Spleen (tissue), 7 donors: ENCODE measurements around the gene CA10.

Experiments used
- POLR2A ChIP-seq, 3 donors: fragments of 450-650 bp; IDR thresholded peaks; one replicate each; pipeline ENCODE4 v1.5.1; 2017; ENCODE audit warnings: antibody characterized with exemption in 3 of 3, mild to moderate bottlenecking in 1 of 3
- POLR2AphosphoS5 ChIP-seq, 3 donors: sonication (generic); formaldehyde crosslinking; IDR thresholded peaks; one replicate each; pipeline ENCODE4 v1.5.1; 2017; ENCODE audit warnings: antibody characterized with exemption in 3 of 3
- TF ChIP-seq, protein P1 (sequence below), 11 experiments: fragments of 200-600 bp in 7 of 11; fragments of 450-650 bp in 4 of 11; sonication (generic) in 4 of 11; IDR thresholded peaks in 8 of 11; conservative IDR thresholded peaks in 3 of 11; 1 replicate in 7 of 11; 2 replicates in 4 of 11; pipeline versions ENCODE4 v1.4.0 to v1.8.0; 2016 to 2021; ENCODE audit warnings: antibody characterized with exemption in 11 of 11, inconsistent platforms in 4 of 11, mild to moderate bottlenecking in 1 of 11
- donor health status: DM: no; HTN: no; CAD: no; lungs with moderate emphysema.
- donor health status: DM: no; HTN: no; CAD: no.
- donor health status: DM: no; HTN: no; CAD: no.

DNA sequence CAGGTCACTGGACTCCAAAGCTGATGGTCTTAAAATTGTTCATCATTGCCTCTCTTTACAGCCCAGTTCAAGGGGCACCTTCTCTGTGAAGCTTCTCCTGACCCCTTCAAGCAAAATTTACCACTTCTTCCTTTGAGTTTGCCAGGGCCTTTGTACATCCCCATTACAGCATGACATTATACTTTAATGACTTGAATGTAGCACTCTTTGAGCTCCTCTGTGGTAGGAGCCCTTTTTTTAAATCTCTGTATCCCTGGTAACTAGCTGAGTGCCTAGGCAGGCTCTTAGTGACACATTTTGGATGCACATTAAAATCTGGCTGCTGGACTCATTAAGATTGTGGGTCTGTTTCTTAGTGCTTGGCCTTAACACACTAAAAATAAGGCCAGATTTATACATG lies 412.1 kb downstream of the CA10 start:
- TF ChIP-seq, protein P1, sequence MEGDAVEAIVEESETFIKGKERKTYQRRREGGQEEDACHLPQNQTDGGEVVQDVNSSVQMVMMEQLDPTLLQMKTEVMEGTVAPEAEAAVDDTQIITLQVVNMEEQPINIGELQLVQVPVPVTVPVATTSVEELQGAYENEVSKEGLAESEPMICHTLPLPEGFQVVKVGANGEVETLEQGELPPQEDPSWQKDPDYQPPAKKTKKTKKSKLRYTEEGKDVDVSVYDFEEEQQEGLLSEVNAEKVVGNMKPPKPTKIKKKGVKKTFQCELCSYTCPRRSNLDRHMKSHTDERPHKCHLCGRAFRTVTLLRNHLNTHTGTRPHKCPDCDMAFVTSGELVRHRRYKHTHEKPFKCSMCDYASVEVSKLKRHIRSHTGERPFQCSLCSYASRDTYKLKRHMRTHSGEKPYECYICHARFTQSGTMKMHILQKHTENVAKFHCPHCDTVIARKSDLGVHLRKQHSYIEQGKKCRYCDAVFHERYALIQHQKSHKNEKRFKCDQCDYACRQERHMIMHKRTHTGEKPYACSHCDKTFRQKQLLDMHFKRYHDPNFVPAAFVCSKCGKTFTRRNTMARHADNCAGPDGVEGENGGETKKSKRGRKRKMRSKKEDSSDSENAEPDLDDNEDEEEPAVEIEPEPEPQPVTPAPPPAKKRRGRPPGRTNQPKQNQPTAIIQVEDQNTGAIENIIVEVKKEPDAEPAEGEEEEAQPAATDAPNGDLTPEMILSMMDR (IDR thresholded peaks at IDR 0.05 in 8 of 11, conservative IDR thresholded peaks at IDR 0.05 in 3 of 11): no peak
- TF ChIP-seq POLR2AphosphoS5 (IDR thresholded peaks at IDR 0.05) (no peak), POLR2A (IDR thresholded peaks at IDR 0.05) (no peak)
